ENCODE results near the gene CCL3.
A peak's percentile ranks its signal among the peaks of the same experiment; 100 is the strongest.
"Not testable (repeated sequence)": the region's sequence is repeated elsewhere in the genome, so short reads cannot be mapped to it uniquely, and the experiment has no call there.

CCL3 gene

DNA sequence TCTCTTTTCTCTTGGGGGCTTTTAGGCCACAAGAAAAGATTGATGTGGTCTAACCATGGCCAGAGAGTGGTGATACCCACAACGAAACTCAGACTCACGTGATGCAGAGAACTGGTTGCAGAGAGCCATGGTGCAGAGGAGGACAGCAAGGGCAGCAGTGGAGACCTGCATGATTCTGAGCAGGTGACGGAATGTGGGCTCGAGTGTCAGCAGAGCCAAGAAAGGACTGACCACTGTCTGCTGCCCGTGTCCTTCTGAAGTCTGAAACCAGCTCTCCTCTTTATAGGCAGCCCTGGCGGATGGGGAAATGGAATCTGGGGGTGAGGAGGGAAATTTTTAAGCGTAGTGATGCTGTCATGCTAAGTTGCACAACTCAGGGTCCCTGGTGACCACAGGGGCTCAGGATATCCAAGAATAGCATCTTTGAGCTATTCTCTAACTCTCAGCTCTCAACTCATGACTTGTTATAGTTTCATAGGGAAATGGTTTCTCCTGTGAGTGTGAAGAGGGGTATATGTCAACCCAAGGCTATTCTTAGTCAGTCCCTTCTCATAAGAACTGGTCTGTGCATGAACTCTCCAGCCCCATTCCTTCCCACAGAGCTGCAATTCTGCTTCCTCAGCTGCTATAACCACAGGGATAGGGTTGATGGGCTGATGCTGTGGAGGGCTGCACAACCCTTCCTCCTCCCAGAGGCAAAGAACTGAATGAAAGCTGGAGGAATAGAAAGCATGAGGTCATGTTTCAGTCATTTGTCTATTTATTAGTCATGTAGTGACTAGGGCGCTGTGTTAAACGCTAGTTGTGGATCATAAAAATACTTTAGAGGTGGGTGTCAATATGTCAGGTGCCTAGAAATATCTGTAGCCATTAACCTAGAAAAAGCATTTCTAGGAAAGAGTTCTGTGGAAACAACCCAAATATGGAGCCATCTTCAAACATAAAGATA is at the start of gene CCL3:
TSS of gene CCL3 (minus strand) at position 256 of the 949 bp plus-strand sequence. CDS start at position 171, 85 bp downstream.
- DNase-seq: peak; percentile 92

DNA sequence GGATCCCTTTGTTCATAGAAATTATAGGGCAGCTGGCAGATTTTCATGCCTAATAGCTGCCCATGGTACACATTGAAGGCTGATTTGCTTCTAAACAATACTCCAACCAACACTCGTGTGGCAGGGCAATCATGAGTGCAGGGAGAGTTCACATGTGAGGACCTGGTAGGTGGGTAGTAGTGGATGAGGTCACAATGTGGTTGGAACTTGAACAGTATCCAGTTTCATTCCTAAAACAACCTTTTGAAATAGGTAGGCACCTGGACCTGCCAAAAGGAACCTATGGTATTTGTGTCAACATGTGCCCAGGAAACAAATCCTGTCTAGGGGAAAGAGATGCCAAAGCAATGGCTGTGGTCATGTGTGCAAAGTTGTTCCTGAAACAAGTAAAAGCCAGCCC is 46.5 kb upstream of the CCL3 start:
- no peak for DNase-seq

DNA sequence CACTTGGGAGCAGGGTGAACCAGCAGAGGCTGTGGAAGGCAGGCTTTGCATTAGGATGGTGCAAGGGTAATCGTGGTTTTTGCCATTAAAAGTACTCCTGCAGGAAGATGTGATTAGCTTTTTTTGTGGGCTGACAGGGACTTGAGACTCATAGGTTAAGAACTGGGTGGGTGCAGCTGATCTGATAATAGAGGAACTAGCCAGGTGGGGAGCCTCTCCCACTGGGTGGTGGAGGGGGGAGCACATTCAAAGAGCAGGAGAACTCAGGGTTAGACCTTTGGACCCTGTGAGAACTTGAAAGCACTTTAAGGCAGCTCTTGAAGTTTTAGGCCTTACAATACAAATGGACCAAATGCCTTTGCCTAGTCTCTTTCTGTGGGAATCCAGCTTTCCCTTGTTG is 46.1 kb upstream of the CCL3 start:
- no peak for DNase-seq

DNA sequence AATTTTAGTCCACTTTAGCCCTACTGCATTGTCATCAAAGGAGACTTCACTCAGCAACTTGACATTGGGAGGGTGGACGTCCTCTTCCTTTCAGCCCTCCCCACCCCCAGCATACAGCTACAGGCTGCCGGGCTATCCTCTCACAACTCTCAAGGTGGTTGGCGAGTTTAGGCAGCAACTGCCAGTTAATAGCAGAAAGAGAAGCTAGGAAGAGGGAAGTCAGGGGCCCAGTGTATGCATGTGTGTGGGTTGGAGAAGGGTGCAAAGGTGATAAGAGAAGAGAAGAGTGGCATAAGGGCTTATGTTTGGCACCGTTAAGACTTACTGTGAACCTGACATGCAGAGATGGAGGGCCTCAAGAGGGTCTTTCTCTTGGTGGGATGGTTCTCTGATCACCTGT is 45.5 kb upstream of the CCL3 start:
- no peak for DNase-seq

DNA sequence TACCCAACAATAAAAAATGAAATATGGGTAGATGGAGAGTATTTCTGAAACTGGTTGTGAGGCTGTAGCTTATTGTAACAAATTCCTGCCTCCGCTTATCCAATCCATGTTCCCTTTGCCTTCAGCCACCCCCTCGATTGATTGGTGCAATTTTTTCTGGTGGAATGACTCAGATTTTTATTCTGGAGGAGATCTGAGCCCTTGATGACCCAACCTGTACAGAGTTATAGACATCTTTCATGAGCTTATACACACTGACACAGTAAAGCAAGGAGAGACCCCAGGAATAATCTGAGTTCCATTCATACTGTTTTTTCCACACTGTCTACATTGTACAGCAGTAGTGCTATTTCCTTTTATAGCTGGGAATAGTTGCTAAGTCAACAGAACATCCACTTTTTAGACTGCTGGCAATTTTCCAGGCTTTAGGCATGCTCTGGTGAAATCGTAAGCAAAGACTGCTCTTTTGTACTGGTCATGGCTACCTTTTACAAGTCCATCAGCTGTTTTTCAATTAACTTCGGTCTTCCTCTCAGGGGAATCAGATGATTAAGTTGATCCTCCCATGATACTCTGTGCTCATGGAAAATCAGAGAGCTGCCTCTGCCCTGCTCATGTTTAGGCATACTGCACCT is 43.8 kb upstream of the CCL3 start:
- no peak for DNase-seq

DNA sequence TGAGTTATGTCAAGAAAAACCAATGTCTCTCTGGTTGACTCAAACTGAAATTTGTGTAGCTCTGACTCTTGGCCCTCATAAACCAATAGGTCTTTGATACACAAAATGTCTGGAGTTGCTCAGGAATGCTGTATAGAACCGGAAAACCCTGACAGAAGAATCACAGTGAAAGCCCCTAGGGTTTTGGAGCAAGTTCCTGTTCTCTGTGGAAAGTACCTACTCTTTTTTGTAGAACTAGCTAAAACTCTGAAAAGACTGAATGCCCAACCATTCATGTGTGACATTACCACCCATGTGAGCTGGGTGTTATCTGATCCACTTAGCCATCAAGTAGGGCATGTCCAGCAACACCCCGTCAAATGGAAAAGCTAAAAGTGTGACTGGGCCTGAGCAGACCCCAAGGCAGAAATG is 42.5 kb upstream of the CCL3 start:
- DNase-seq: no peak

DNA sequence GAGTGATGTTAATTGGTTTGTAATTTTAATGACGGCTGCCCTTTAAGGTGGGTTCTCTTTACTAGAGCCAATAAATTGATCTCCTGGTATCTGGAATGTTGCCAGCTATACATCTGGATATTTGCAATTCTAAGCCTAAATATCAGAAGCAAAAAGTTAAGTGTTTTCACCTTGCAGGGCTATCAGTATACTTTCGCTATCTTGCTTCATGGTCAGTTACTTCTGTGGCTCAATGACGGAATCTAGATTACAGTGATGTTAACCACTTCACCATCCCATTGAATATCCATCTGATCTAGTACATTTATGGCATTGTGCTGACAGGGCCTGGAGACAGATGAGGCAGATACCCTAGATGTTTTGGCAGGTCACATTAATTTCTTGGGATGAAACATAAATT is 42.0 kb upstream of the CCL3 start:
- no peak for DNase-seq

DNA sequence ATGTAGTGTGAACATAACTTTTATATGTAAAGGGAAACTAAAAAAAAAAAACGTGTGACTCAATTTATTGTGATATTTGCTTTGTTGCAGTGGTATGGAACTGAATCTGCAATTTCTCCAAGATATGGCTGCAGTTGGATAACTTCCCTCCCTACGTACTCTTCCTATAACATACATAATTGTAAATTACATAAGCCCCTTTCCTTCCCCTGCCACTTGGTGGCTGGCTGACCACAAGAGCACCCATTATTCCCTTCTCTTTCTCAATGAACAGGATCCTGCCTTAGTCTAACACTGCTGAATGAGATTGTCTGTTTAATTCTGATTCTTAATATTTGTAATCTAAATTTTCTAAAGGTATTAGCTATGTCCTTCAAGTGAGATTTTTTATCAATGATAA is 41.5 kb upstream of the CCL3 start:
- no peak for DNase-seq

DNA sequence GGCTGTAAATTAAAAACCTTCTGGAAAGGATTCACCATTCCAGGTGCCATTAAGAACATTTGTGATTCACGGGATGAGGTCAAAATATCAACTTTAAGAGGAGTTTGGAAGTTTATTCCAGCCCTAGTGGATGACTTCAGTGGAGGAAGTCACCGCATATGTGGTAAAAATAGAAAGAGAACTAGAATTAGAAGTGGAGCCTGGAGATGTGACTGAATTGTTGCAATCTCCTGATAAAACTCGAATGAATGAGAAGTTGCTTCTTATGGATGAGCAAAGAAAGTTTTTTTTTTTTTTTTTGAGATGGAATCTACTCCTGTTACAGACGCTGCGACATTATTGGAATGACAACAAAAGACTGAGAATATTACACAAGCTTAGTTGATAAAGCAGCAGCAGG is 40.4 kb upstream of the CCL3 start:
- no peak for DNase-seq

DNA sequence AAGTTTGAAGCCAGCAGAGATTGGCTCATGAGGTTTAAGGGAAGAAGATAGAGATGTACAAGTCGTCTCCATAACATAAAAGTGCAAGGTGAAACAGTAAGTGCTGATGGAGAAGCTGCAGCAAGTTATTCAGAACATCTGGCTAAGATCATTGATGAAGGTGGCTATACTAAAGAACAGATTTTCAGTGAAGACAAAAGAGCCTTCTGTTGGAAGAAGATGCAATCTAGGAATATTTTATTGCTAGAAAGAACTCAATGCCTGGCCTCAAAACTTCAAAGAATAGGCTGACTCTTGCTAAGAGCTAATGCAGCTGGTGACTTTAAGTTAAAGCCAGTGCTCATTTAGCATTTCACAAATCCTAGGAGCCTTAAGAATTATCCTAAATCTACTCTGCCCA is 39.7 kb upstream of the CCL3 start:
- no peak for DNase-seq

DNA sequence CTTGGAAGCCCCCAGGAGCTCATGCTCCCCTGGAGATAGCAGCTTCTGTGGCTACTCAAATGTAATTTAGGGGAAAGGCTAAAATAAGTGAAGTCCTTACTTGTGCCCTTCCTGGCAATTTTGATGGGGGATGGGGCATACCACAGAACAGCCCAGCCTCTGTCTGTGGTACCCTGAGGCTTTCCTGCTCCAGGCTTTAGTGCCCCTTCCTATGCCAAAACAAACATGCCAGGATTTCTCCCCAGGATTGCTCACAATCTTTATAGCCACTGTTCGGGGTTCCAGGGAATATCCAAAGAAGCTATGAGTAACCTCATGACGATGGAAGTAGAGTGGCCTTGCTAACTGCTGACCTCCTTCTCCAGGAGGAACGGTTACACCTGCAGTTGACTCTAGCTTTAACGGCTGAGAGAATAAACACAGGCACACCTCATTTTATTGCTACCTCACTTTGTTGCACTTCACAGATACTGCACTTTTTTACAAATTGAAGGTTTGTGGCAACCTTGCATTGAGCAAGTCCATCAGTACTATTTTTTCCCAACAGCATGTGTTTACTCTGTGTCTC is 38.6 kb upstream of the CCL3 start:
- no peak for DNase-seq

DNA sequence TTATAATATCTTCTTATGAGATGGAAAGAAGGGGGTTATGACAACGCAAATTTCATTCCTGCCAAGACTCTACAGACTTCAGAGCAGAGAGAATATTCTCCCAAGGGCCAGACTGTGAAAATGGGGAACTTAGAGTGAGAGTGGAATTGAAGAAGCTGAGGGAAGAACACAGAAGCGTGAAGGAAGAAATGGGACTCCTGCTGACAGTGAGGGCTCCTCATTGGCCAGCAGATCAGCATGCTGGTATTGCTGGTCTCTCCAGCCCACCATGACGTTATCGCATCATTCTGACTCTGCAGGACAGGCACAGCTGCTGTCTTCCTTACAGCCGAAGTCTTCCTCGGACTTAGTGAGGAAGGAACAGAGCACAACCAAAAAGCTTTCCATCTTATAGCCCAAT is 38.0 kb upstream of the CCL3 start:
- no peak for DNase-seq

DNA sequence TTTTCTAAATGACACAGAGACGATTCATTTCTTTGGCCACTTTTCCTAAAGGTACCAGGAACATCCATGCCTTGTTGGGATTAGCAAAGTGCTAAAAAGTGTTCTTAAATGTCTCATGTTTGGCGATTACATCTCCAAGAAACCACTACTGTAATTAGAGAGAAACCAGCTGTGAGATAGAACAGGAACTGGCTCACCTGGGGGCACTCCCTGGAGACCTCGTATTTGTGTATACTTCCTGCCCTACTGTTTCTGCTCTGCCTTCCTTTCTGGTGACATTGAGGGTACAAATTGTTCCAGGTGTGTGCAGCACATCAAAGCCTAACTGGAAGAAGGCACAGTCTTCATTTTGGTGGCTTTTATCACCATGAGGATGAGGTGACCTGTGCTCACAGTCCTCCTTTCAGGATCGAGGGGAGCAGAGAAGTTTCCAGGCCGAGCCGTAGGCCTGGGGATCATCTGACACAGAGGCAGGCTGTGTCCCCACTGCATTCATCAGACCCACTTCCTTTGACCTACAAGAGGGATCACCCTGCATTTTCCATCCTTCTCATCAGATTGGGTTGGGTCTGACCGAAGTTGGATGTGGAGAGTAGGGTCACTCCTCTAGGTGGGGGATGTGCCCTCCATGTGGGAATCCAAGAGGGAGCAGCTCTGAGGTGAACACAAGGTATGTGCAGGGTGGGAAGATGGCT is 37.4 kb upstream of the CCL3 start:
- DNase-seq: no peak

DNA sequence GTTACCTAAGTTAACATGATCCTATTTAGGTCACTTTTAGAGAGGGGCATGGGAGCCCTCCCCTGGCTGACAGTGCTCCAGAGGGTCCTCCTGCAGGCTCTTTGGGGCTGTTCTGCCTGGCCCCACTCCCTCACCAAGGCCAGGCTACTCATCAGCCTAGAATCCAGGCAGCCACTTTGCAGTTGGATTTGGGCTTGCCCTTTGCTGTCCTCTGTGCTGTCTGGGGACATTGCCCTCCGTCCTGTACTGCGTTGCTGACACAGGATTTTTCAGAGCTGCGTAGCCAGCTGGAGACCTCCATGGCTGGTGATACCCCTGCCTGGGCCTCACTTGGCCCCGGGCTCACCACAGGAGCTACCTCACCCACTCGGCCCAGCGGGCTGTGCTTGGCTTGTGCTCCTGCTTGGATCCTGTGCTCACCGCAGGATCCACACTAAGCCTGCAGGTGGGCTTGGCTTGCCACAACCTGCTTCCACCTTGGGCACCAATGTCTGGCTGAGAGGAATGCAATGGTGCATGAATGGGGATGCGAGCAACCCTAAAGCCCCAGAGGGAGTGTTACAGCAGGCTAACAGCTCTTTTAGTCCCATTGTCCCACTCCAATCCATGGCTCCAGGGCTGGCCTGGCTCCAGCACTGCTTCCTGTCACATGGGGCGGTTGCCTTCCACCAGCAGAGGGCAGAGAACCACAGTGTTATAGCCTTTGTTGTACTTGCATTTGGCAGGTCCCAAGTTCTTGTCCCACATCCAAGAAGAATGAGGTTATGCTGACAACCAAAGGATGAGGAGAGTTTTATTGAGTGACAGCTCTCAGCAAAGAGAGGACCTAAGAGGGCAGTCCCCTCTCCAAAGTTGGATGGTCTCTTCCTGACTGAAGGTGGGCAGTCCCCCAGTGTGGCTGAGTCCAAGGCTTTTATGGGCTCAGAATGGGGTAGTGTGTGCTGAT is 35.2 kb upstream of the CCL3 start:
- DNase-seq: no peak

DNA sequence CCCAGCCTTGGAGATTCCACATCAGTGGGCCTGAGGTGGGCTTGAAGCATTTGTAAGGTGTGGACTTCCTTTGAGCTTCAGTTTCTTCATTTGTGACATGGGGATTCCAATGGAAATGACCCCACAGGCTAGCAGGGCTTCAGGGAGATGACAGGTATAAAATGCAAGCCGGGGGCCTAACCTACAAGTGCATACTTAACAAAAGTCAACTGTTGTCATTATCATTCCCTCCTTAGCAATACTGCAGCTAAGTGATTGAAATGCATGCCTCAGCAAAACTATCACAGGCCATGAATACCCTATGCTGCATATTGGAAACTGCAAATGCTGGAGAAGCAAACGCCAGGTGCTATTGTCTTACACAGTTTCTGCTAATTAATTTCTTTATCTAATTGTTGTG is 33.5 kb upstream of the CCL3 start:
- DNase-seq: no peak

DNA sequence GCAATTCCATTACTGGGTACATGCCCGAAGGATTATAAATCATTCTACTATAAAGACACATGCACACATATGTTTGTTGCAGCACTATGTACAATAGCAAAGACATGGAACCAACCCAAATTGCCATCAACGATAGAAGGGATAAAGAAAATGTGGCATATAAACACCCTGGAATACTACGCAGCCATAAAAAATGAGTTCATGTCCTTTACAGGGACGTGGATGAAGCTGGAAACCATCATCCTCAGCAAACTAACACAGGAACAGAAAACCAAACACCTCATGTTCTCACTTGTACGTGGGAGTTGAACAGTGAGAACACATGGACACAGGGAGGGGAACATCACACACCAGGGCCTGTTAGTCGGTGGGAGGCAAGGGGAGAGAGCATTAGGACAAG is 31.2 kb upstream of the CCL3 start:
- DNase-seq: not testable (repeated sequence)

DNA sequence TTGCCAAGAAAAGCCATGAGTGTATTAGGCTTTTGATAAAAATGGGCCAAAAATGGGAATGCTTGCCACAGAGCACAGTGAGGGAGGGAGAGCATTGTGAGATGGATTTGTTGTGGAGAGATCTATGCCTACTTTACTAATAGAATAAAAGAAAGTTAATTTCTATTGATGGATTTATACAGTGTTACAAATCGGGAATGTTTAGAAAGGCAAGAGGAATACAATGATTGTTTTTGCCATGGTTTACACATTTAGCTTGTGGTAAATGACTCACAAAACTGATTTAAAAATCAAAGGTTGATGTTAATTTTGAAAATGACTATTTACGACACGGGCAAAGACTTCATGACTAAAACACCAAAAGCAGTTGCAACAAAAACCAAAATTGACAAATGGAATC is 30.3 kb upstream of the CCL3 start:
- peak; percentile 37 for DNase-seq

DNA sequence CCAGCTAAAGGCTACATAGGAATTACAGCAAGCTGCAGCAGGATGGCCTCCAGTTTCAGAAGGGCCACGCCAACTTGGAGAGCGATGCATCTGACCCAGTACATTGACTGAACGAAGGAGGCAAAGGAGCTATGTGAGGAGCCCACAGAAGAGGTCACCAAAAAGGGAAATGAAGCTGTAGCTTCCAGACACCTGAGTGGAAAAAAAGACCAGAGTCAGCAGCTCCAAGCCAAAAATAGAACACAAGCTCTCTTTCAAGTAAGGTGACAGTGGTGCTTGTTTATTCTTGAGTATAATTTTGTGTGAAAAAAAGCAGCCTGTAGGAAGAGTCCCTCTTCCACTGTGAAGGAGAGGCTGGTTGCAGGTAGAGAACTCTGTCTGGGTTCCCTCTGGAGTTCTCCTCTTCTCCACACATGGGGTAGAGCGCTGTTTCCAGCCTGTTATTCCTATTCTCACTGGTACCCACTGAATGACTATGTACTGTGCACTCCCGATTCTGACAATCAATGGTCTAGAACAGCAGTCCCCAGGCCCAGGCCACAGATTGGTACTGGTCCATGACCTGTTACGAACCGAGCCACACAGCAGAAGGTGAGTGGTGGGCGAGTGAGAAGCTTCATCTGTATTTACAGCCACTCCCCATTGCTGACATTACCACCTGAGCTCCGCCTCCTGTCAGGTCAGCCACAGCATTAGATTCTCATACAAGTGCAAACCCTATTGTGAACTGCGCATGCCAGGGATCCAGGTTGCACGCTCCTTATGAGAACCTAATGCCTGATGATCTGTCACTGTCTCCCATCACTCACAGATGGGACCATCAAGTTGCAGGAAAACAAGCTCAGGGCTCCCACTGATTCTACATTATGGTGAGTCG is 28.8 kb upstream of the CCL3 start:
- DNase-seq: no peak

DNA sequence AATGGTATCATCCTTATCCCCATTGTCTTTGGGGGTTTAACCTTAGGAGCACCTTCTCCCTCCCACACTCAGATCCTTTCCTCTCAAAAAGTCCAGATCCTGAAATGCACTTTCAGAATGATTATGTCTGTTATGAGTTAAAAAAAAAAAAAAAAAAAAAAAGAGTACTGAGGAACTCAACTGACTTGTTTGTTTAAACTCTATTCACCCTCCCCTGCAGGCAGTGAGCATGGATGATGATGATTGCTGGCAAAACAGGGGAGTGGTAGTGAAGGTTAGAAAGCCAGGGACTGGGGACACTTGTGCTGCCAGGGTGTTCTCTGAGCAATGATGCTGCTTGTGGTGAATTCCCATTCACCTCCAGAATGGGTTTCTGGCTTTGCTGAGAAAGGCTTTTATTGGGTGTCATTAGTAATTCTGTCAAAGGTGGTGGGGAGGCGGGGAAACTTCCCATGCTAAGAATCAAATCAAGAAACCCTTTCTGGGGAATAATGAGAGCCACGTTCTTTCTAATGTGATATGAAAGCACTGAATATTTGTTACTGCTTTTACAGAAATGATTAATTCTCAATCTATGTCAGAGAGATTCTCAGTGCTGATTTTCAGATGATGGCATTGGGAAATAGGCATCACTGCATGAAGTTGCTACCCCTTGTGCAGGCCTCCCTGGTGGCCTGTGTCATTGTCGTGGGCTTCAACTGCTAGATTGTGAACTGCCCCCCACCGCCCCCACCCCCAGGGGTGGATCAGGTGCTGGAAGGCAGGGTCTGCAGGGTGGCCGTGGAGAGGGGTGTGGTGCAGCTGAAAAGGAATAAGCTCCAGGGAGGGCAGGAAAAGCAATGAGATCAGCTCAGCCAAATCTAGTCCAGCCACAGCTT is 27.8 kb upstream of the CCL3 start:
- DNase-seq: peak; percentile 78

DNA sequence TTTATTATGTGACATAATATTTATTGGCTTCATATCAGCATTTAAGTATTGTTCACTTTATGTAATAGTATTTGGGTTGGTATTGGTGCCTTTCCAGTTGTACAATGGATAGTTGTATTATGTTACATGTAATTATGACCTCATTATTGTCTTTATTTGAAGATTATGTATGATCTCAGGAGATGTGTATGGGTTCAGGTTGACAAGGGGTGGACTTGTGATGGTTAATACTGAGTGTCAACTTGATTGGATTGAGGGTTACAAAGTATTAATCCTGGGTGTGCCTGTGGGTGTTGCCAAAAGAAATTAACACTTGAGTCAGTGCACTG is 25.7 kb upstream of the CCL3 start:
- not testable (repeated sequence) for DNase-seq

All from activated CD4-positive, alpha-beta T cell treated with anti-CD3 and anti-CD28 coated beads, Interleukin-10, Interleukin-2, amounts not matched to agents 100 ng/mL and 50 ng/mL, durations not matched to agents 16 hours and 8 hours (primary cell).